GM21737 (cell line): ENCODE results near the gene FBLIM1.
A peak's percentile ranks its signal among the peaks of the same experiment; 100 is the strongest.
"Not testable (repeated sequence)": the region's sequence is repeated elsewhere in the genome, so short reads cannot be mapped to it uniquely, and the experiment has no call there.

Experiments used
- ATAC-seq: cut with Tn5 transposase; IDR thresholded peaks from one replicate; pipeline ENCODE4 v1.9.1; 2021; ENCODE audit warnings: mild to moderate bottlenecking, moderate library complexity; ENCODE audit not compliant: unreplicated experiment

Gene FBLIM1

GRCh38 chr1:15803380-15803779, 44.8 kb downstream of the FBLIM1 start:
- no peak for ATAC-seq

GRCh38 chr1:15804060-15804459, 45.5 kb downstream of the FBLIM1 start:
- ATAC-seq: no peak

- no peak for ATAC-seq
These were observed 48.5 kb downstream of the FBLIM1 start for GRCh38 chr1:15807121-15807520.

- not testable (repeated sequence) for ATAC-seq
These were observed 49.0 kb downstream of the FBLIM1 start, which contains the start of gene UQCRHL for GRCh38 chr1:15807549-15807948. TSS of gene UQCRHL (minus strand) at chr1:15807649. CDS start at chr1:15807649, 0 bp downstream.

- ATAC-seq: no peak
These were observed 50.4 kb downstream of the FBLIM1 start for GRCh38 chr1:15808955-15809354.

- ATAC-seq: no peak
These were observed 51.5 kb downstream of the FBLIM1 start for GRCh38 chr1:15810073-15810472.

- ATAC-seq: no peak
These were observed 58.1 kb downstream of the FBLIM1 start for GRCh38 chr1:15816674-15817073.

- ATAC-seq: no peak
These were observed 61.9 kb downstream of the FBLIM1 start for GRCh38 chr1:15820478-15820877.

- no peak for ATAC-seq
These were observed 67.2 kb downstream of the FBLIM1 start for GRCh38 chr1:15825800-15826199.

GRCh38 chr1:15826810-15827507, 68.4 kb downstream of the FBLIM1 start:
- no peak for ATAC-seq

- ATAC-seq: not testable (repeated sequence)
These were observed 69.0 kb downstream of the FBLIM1 start for GRCh38 chr1:15827567-15827966.

GRCh38 chr1:15828931-15829330, 70.3 kb downstream of the FBLIM1 start:
- not testable (repeated sequence) for ATAC-seq

GRCh38 chr1:15830258-15830657, 71.7 kb downstream of the FBLIM1 start:
- no peak for ATAC-seq

- ATAC-seq: no peak
These were observed 74.6 kb downstream of the FBLIM1 start for GRCh38 chr1:15833069-15833679.

GRCh38 chr1:15833842-15834405, 75.3 kb downstream of the FBLIM1 start:
- ATAC-seq: no peak

GRCh38 chr1:15834406-15835204, 76.0 kb downstream of the FBLIM1 start:
- peak; percentile 48 for ATAC-seq

GRCh38 chr1:15835205-15835740, 76.7 kb downstream of the FBLIM1 start:
- ATAC-seq: peak; percentile 5

- peak; percentile 50 for ATAC-seq
These were observed 77.3 kb downstream of the FBLIM1 start for GRCh38 chr1:15835741-15836510.
